ENCODE measurements around the gene PHLPP1. TPM values are rescaled to one million over a fixed set of nuclear protein-coding genes. Genes with fewer than 3 reads are reported as not detected.

PHLPP1 gene
- total RNA-seq, 1 donor from 2014 or later: 4.8 TPM

- DNase-seq (ENCODE audit: low spot score): no peak
- intact Hi-C loops (cut with DNase I): loop anchor here (1.0 to 5.0 kb wide), 3 partner anchors 268 to 555 kb away; no protein-coding TSS in a partner anchor
Measured at GRCh38 chr18:62982600-62983251, 267.4 kb downstream of the PHLPP1 start.

GRCh38 chr18:62984656-62985315 is 269.4 kb downstream of the PHLPP1 start:
- no peak for DNase-seq (ENCODE audit: low spot score)
- intact Hi-C loops (cut with DNase I): loop anchor here (5.0 kb wide), 1 partner anchor 557 kb away; no protein-coding TSS in a partner anchor

GRCh38 chr18:62986490-62986889 is 271.1 kb downstream of the PHLPP1 start:
- no peak for DNase-seq (ENCODE audit: low spot score)
- intact Hi-C loops (cut with DNase I): no loop called here

- intact Hi-C loops (cut with DNase I): no loop called here
Measured at GRCh38 chr18:62987055-62987830, 271.9 kb downstream of the PHLPP1 start.

GRCh38 chr18:62987859-62988258 is 272.5 kb downstream of the PHLPP1 start:
- DNase-seq (ENCODE audit: low spot score): no peak
- intact Hi-C loops (cut with DNase I): no loop called here

More at GRCh38 chr18:62987055-62987830, 271.9 kb downstream of the PHLPP1 start:
- peak; percentile 70 for DNase-seq (ENCODE audit: low spot score)

GRCh38 chr18:62988471-62988870 is 273.1 kb downstream of the PHLPP1 start:
- no peak for DNase-seq (ENCODE audit: low spot score)
- intact Hi-C loops (cut with DNase I): no loop called here

GRCh38 chr18:62989195-62989594 is 273.9 kb downstream of the PHLPP1 start:
- peak; percentile 55 for DNase-seq (ENCODE audit: low spot score)
- intact Hi-C loops (cut with DNase I): no loop called here

- no peak for DNase-seq (ENCODE audit: low spot score)
- intact Hi-C loops (cut with DNase I): no loop called here
Measured at GRCh38 chr18:62990653-62991052, 275.3 kb downstream of the PHLPP1 start.

- DNase-seq (ENCODE audit: low spot score): no peak
- intact Hi-C loops (cut with DNase I): no loop called here
Measured at GRCh38 chr18:62991389-62991788, 276.0 kb downstream of the PHLPP1 start.

GRCh38 chr18:62991959-62992358 is 276.6 kb downstream of the PHLPP1 start:
- intact Hi-C loops (cut with DNase I): no loop called here

GRCh38 chr18:62992877-62993365 is 277.6 kb downstream of the PHLPP1 start:
- intact Hi-C loops (cut with DNase I): no loop called here
- DNase-seq (ENCODE audit: low spot score): peak; percentile 51

More at GRCh38 chr18:62991959-62992358, 276.6 kb downstream of the PHLPP1 start:
- DNase-seq (ENCODE audit: low spot score): peak; percentile 69

GRCh38 chr18:62996566-62996965 is 281.2 kb downstream of the PHLPP1 start:
- intact Hi-C loops (cut with DNase I): no loop called here
- DNase-seq (ENCODE audit: low spot score): no peak

GRCh38 chr18:62997076-62997475 is 281.7 kb downstream of the PHLPP1 start:
- no peak for DNase-seq (ENCODE audit: low spot score)
- intact Hi-C loops (cut with DNase I): no loop called here

- intact Hi-C loops (cut with DNase I): no loop called here
- no peak for DNase-seq (ENCODE audit: low spot score)
Measured at GRCh38 chr18:62998443-62998842, 283.1 kb downstream of the PHLPP1 start.

- DNase-seq (ENCODE audit: low spot score): peak; percentile 84
- intact Hi-C loops (cut with DNase I): no loop called here
Measured at GRCh38 chr18:62999392-62999791, 284.1 kb downstream of the PHLPP1 start.

- intact Hi-C loops (cut with DNase I): no loop called here
- DNase-seq (ENCODE audit: low spot score): no peak
Measured at GRCh38 chr18:62999921-63000320, 284.6 kb downstream of the PHLPP1 start.

- intact Hi-C loops (cut with DNase I): no loop called here
- no peak for DNase-seq (ENCODE audit: low spot score)
Measured at GRCh38 chr18:63000839-63001238, 285.5 kb downstream of the PHLPP1 start.

GRCh38 chr18:63001861-63002260 is 286.5 kb downstream of the PHLPP1 start:
- no peak for DNase-seq (ENCODE audit: low spot score)
- intact Hi-C loops (cut with DNase I): no loop called here

GRCh38 chr18:63002305-63002704 is 287.0 kb downstream of the PHLPP1 start:
- intact Hi-C loops (cut with DNase I): no loop called here
- DNase-seq (ENCODE audit: low spot score): no peak

- intact Hi-C loops (cut with DNase I): no loop called here
Measured at GRCh38 chr18:63002803-63003445, 287.6 kb downstream of the PHLPP1 start.

More at GRCh38 chr18:63002803-63003445, 287.6 kb downstream of the PHLPP1 start:
- no peak for DNase-seq (ENCODE audit: low spot score)
